IMR-90 (cell line): Measurements from ENCODE around the gene FBXW7.

Experiments
- BHLHE40 ChIP-seq: fragments of 150-350 bp; IDR thresholded peaks from 2 replicates; pipeline ENCODE4 v1.6.1; 2016; ENCODE audit warnings: mild to moderate bottlenecking, low read depth, low read length
- FOS ChIP-seq: fragments of 150-350 bp; IDR thresholded peaks from 2 replicates; pipeline ENCODE4 v1.6.1; 2016; ENCODE audit warnings: low read depth, low read length
- MAZ ChIP-seq: IDR thresholded peaks from 2 replicates; pipeline ENCODE4 v1.6.1; 2012; ENCODE audit warnings: low read depth, mild to moderate bottlenecking, low read length, improper control_type of control experiment, moderate library complexity, borderline replicate concordance
- POLR2A ChIP-seq: IDR thresholded peaks from 2 replicates; pipeline ENCODE4 v1.6.1; 2012; ENCODE audit warnings: mild to moderate bottlenecking, low read depth, low read length
- RAD21 ChIP-seq: IDR thresholded peaks from 2 replicates; pipeline ENCODE4 v1.6.1; 2012; ENCODE audit warnings: low read length, improper control_type of control experiment
- RCOR1 ChIP-seq: IDR thresholded peaks from 2 replicates; pipeline ENCODE4 v1.6.1; 2012; ENCODE audit warnings: mild to moderate bottlenecking, low read length, improper control_type of control experiment; ENCODE audit not compliant: insufficient replicate concordance
- TF ChIP-seq, protein P1 (sequence below): conservative IDR thresholded peaks from 2 replicates; pipeline ENCODE4 v1.5.1; 2012; ENCODE audit warnings: mild to moderate bottlenecking, low read depth, low read length, improper control_type of control experiment

DNA sequence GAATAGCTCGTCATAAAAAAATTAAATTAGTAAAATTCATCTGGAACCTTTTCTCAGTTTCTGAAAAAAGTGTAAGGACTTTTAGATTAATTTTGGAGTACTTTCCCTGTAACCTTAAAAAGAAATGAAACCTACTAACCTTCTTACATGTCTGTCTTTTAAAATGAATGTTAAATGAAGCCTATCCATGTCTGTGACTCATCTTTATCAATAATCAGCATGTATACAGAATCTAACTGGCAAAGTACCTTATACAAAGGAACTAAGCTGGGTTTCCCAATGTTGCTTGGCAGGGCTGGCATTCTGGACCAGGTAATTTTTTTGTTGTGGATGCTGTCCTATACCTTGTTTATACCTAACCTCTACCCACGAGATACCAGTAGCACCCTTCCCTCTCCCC is 13.6 kb downstream of the FBXW7 start:
- TF ChIP-seq FOS = no peak
- TF ChIP-seq, protein P1, sequence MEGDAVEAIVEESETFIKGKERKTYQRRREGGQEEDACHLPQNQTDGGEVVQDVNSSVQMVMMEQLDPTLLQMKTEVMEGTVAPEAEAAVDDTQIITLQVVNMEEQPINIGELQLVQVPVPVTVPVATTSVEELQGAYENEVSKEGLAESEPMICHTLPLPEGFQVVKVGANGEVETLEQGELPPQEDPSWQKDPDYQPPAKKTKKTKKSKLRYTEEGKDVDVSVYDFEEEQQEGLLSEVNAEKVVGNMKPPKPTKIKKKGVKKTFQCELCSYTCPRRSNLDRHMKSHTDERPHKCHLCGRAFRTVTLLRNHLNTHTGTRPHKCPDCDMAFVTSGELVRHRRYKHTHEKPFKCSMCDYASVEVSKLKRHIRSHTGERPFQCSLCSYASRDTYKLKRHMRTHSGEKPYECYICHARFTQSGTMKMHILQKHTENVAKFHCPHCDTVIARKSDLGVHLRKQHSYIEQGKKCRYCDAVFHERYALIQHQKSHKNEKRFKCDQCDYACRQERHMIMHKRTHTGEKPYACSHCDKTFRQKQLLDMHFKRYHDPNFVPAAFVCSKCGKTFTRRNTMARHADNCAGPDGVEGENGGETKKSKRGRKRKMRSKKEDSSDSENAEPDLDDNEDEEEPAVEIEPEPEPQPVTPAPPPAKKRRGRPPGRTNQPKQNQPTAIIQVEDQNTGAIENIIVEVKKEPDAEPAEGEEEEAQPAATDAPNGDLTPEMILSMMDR = no peak
- no peak for TF ChIP-seq RCOR1
- no peak for TF ChIP-seq POLR2A
- TF ChIP-seq RAD21 = no peak
- no peak for TF ChIP-seq BHLHE40
- no peak for TF ChIP-seq MAZ
